ENCODE measurements around the gene MT3. TPM values are rescaled to one million over a fixed set of nuclear protein-coding genes. Genes with fewer than 3 reads are reported as not detected.
A peak's percentile ranks its signal among the peaks of the same experiment; 100 is the strongest.
"Not testable (repeated sequence)": the region's sequence is repeated elsewhere in the genome, so short reads cannot be mapped to it uniquely, and the experiment has no call there.

MT3 gene
- polyA plus RNA-seq, 3 donors = 0.84 to 1.3 (median 0.85) TPM

- DNase-seq (ENCODE audit: extremely low read depth in 1 of 11, low read depth in 9 of 11, low spot score in 4 of 11) = peak in 2 of 11 donors; percentile 28 to 51
Observed at GRCh38 chr16:56607109-56607618, 17.8 kb downstream of the MT3 start.

GRCh38 chr16:56607675-56608042 is 18.3 kb downstream of the MT3 start:
- DNase-seq (ENCODE audit: extremely low read depth in 1 of 11, low read depth in 9 of 11, low spot score in 4 of 11) = no peak

- DNase-seq (ENCODE audit: extremely low read depth in 1 of 11, low read depth in 9 of 11, low spot score in 4 of 11) = peak in 8 of 11 donors; percentile 81 to 91 (median 84)
Observed at GRCh38 chr16:56608043-56608875, 18.9 kb downstream of the MT3 start, which contains the start of gene MT2A. Gene MT2A, plus strand, starts transcription at chr16:56608584. Its CDS starts 72 bp downstream, at chr16:56608656.

GRCh38 chr16:56608876-56609462 is 19.6 kb downstream of the MT3 start:
- DNase-seq (ENCODE audit: extremely low read depth in 1 of 11, low read depth in 9 of 11, low spot score in 4 of 11) = no peak

GRCh38 chr16:56609463-56609921 is 20.2 kb downstream of the MT3 start:
- DNase-seq (ENCODE audit: extremely low read depth in 1 of 11, low read depth in 9 of 11, low spot score in 4 of 11) = peak in 3 of 11 donors; percentile 46 to 68 (median 65)

GRCh38 chr16:56610017-56610608 is 20.8 kb downstream of the MT3 start:
- no peak for DNase-seq (ENCODE audit: extremely low read depth in 1 of 11, low read depth in 9 of 11, low spot score in 4 of 11)

GRCh38 chr16:56610609-56611111 is 21.3 kb downstream of the MT3 start:
- DNase-seq (ENCODE audit: extremely low read depth in 1 of 11, low read depth in 9 of 11, low spot score in 4 of 11) = no peak

GRCh38 chr16:56611281-56611833 is 22.0 kb downstream of the MT3 start:
- no peak for DNase-seq (ENCODE audit: extremely low read depth in 1 of 11, low read depth in 9 of 11, low spot score in 4 of 11)

- no peak for DNase-seq (ENCODE audit: extremely low read depth in 1 of 11, low read depth in 9 of 11, low spot score in 4 of 11)
Observed at GRCh38 chr16:56613706-56614105, 24.4 kb downstream of the MT3 start.

- no peak for DNase-seq (ENCODE audit: extremely low read depth in 1 of 11, low read depth in 9 of 11, low spot score in 4 of 11)
Observed at GRCh38 chr16:56614549-56614991, 25.2 kb downstream of the MT3 start.

- no peak for DNase-seq (ENCODE audit: extremely low read depth in 1 of 11, low read depth in 9 of 11, low spot score in 4 of 11)
Observed at GRCh38 chr16:56615353-56615752, 26.0 kb downstream of the MT3 start.

- no peak for DNase-seq (ENCODE audit: extremely low read depth in 1 of 11, low read depth in 9 of 11, low spot score in 4 of 11)
Observed at GRCh38 chr16:56616608-56617211, 27.4 kb downstream of the MT3 start.

GRCh38 chr16:56617212-56618085 is 28.1 kb downstream of the MT3 start:
- peak in 3 of 11 donors; percentile 51 to 62 (median 54) for DNase-seq (ENCODE audit: extremely low read depth in 1 of 11, low read depth in 9 of 11, low spot score in 4 of 11)

- no peak for DNase-seq (ENCODE audit: extremely low read depth in 1 of 11, low read depth in 9 of 11, low spot score in 4 of 11)
Observed at GRCh38 chr16:56618138-56618537, 28.8 kb downstream of the MT3 start.

- no peak for DNase-seq (ENCODE audit: extremely low read depth in 1 of 11, low read depth in 9 of 11, low spot score in 4 of 11)
Observed at GRCh38 chr16:56620339-56620897, 31.1 kb downstream of the MT3 start.

GRCh38 chr16:56621665-56622445 is 32.5 kb downstream of the MT3 start:
- not testable (repeated sequence) for DNase-seq (ENCODE audit: extremely low read depth in 1 of 11, low read depth in 9 of 11, low spot score in 4 of 11)

- DNase-seq (ENCODE audit: extremely low read depth in 1 of 11, low read depth in 9 of 11, low spot score in 4 of 11) = not testable (repeated sequence)
Observed at GRCh38 chr16:56623184-56623583, 33.9 kb downstream of the MT3 start.

Measured in renal cortex interstitium (tissue), 11 donors.